Fibroblast of skin of left biceps (primary cell): ENCODE measurements around the gene ELL2.
A peak's percentile ranks its signal among the peaks of the same experiment; 100 is the strongest.

Source experiments
- DNase-seq, 2 experiments: peaks; one replicate each; pipeline ENCODE4 v3.0.0-alpha.2; 2013; ENCODE audit warnings: low read depth in 2 of 2

The ELL2 gene

GRCh38 chr5:95983509-95983908 lies 21.9 kb upstream of the ELL2 start:
- DNase-seq, result no peak

DNA sequence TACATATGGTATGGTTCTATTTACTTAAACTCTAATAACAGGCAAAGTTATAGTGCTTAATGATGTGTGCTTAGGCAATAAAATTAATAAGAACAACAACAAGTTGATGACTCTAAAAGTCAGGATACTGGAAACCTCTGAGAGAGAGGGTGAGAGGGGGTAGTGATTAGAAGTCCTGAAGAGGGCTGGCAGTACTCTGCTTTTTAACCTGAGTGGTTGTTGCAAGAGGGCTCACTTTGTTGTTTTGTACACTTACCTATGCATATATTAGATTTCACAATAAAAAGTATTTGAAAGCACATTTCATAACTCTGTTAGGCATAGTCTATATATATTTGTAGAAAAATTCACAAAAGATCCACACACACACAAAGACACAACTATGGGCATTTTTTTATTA lies 21.4 kb upstream of the ELL2 start:
- no peak for DNase-seq

GRCh38 chr5:95976606-95977005 lies 15.0 kb upstream of the ELL2 start:
- DNase-seq, result no peak

GRCh38 chr5:95975703-95976102 lies 14.1 kb upstream of the ELL2 start:
- DNase-seq, result no peak

DNA sequence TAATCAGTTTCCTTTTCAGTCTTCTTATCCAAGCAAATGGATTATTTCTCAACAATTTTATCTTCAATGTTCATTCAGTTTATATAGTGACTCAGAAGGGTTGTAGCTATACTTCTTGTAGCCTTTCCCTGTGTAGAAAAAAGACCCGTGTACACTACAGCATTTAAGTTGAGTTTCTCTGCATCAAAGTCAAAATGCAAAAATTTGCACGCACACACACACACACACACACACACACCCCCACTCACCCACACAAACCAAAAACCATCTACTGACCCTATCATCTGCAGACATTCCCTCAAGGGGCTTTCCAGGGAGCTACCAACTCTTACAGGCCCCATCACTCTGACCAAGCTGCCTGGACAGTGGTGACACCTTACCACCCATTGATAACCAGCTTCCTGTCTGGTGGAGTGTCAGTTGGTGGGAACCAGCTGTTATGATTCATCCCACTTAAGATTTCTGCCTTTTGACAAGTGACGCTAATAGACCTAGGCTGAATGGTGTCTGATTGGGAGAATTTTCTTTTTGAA lies 12.2 kb upstream of the ELL2 start:
- DNase-seq, result no peak

DNA sequence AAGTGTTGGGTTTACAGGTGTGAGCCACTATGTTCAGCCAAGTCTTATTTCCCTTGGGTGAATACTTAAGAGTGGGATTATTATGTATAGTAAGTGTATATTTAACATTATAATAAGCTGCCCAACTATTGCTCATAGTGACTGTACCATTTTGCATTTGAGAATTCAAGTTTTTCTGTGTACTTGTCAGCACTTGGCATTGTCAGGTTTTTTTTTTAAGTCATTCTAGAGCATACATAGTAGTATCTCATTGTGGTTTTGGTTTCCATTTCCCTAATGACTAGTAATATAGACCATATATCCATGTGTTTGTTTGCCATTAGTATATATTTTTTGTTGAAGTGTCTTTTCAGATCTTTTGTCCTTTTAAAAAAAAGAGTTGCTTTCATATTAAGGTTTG lies 10.5 kb upstream of the ELL2 start:
- no peak for DNase-seq

DNA sequence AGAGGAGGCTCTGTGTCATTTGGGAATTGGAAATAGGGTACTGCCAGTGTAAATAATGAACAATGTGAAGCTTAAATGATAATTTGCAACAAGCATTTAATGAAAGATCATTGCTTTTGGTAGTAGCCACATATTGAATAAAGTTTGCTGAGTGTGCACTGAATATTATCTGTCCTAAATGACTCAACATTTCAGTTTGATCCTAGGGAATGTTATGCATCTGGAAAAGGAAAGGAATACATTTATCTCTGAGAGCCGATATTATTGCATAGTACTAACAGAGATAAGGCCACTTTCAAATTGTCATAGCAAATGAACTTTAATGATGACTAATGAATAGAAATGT lies 8.7 kb upstream of the ELL2 start:
- no peak for DNase-seq

- DNase-seq, result no peak
These were observed 8.2 kb upstream of the ELL2 start for GRCh38 chr5:95969651-95970358.

- no peak for DNase-seq
These were observed 7.4 kb upstream of the ELL2 start for GRCh38 chr5:95969055-95969454.

DNA sequence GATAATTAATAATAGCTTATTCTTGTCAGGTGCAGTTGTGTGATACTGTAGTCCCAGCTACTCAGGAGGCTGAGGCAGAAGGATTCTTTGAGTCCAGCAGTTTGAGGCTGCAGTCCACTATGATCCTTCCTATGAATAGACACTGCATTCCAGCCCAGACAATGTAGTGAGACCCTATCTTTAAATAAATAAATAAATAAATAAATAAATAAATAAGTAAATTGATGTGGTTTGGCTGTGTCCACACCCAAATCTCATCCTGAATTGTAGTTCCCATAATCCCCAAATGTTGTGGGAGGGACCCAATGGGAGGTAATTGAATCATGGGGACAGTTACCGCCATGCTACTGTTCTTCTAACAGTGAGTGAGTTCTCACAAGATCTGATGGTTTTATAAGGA lies 5.6 kb upstream of the ELL2 start:
- DNase-seq, result no peak

GRCh38 chr5:95966005-95966404 lies 4.4 kb upstream of the ELL2 start:
- no peak for DNase-seq

- no peak for DNase-seq
These were observed 2.2 kb upstream of the ELL2 start for GRCh38 chr5:95963650-95964410.

DNA sequence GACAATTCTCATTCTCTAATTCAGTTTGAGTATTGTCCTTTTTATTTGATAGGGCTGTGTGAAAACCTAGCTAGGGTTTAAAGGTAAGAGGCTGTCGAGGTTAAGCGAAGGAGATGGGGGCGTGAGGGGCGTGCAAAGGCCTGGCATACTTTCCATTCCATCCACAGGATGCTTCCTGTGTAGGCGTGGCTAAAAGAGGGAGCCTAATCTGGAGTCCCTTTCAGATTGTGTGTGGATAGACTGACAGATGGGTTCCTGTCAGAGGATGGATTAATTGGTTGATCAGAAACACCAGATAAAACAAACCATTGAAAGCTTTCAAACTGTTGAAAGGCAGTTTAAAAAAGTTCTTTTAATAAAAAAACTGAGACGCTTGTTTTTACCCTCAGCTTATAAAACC lies 1.1 kb upstream of the ELL2 start:
- DNase-seq, result no peak

DNA sequence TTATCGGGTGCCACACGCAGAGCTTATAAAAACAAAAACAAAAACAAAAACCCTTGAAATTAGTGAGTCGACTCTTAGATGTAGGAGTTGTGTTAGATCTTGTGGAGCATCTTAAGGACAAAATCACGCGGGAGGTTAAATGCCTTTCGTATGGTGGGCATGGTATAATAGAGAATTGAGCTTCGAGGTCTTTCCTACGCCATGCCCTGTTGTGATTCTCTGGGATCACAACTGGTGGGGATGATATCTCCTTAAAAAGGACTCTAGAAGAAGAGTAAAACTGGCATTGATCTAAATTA lies 773 bp upstream of the ELL2 start:
- no peak for DNase-seq

- peak; percentile 32 to 46 for DNase-seq
These were observed 709 bp downstream of the ELL2 start for GRCh38 chr5:95960667-95961616.

- DNase-seq, result no peak
These were observed 1.6 kb downstream of the ELL2 start for GRCh38 chr5:95959888-95960666.

- DNase-seq, result no peak
These were observed 2.4 kb downstream of the ELL2 start for GRCh38 chr5:95959051-95959887.

GRCh38 chr5:95958310-95959014 lies 3.2 kb downstream of the ELL2 start:
- no peak for DNase-seq

DNA sequence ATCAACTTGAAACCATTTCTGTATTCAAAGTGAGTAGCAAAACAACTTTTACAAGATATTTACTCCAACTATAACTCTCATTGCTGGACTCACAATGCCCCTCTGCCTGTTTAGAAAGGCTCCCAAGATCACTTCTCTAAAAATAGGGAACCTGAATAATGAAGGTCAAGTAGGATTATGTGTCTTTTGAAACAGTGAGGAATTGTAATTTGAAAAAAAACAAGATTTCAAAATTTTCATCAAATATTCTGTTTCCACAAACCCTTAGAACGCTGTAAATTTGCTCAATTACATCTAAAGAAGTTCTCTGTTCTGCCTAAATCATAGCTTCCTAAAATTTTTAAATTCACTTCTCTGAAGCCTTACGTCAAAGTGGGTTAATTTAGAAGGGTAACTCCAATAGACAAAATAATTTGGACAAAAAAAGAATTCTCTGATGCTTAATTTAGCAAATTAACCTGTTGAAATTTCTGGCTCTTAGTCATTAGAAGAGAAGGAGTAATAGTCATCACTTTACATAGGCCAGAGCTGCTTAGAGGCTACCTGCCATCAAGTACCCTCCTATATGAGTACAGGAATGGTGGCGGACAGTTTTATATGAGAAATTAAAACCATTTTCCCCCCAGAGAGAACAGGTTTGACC lies 4.0 kb downstream of the ELL2 start:
- no peak for DNase-seq

DNA sequence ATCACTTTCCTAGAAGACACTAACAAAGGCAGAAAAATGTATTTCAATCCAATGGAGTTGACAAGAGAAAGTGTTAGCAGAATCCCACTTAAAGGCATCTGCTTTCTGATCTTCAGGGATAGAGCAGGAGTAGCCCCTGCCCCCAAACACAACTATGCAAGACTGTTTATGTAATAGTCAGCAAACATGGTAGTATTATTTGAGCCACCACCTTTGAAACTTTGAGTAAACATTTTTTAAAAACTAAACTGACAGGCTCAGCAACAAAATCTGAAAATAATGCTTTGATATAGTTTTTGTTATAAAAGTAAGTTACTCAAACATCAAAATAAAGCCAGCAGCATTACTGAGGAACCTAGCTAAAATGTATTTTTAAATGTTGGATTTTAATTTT lies 4.8 kb downstream of the ELL2 start:
- no peak for DNase-seq
